Measurements from ENCODE around the gene ROCK2.
"Not testable (repeated sequence)": the region's sequence is repeated elsewhere in the genome, so short reads cannot be mapped to it uniquely, and the experiment has no call there.

ROCK2 gene

GRCh38 chr2:11174222-11174621 lies 170.2 kb downstream of the ROCK2 start:
- no peak for DNase-seq

- no peak for DNase-seq
These were observed 175.1 kb downstream of the ROCK2 start for GRCh38 chr2:11169333-11169732.

DNA sequence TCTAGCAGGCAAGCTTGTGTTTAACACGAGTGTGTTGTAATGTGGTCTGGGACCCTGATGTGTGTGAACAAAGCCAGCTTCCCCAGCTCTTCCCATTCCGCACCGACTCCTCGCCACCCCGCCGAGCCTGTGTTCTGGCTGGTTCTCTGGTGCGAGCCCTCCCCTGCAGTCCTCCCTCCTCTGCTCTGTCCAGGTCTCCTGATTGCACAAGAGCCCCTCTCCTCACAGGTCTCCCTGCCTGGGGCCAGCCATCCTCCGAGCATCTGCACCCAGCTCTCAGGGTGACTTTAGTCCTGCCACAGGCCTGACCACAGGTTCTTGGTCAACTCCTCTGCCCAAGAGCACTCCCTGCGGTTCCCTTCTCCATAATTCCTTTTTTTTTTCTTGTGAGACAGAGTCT lies 175.9 kb downstream of the ROCK2 start:
- DNase-seq = no peak

GRCh38 chr2:11166476-11166875 lies 178.0 kb downstream of the ROCK2 start:
- DNase-seq = no peak

DNA sequence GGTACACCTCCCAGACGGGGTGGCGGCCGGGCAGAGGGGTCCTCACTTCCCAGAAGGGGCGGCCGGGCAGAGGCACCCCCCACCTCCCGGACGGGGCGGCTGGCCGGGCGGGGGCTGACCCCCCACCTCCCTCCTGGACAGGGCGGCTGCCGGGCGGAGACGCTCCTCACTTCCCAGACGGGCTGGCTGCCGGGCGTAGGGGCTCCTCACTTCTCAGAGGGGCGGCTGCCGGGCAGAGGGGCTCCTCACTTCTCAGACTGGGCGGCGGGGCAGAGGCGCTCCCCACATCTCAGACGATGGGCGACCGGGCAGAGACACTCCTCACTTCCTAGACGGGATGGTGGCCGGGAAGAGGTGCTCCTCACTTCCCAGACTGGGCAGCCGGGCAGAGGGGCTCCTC lies 179.4 kb downstream of the ROCK2 start:
- DNase-seq = not testable (repeated sequence)

GRCh38 chr2:11163439-11164317 lies 180.8 kb downstream of the ROCK2 start:
- no peak for DNase-seq

DNA sequence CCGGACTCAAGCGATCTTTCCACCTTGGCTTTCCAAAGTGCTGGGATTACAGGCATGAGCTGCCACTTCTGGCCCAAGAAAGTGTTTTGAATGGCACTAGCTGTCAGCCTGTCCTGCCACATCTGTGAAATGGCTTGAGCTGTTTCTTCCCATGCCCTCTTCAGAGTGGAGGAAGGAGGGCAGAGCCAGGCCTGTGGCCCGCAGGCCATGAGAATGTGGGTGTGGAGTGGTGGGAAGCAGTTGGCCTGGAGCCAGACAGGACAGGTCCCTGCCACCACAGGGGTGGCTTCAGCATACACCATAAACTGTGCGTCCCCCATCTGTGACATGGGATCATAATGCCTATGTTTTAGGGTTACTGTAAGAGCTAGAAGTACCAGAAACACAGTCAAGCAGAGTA lies 182.7 kb downstream of the ROCK2 start:
- DNase-seq = no peak

DNA sequence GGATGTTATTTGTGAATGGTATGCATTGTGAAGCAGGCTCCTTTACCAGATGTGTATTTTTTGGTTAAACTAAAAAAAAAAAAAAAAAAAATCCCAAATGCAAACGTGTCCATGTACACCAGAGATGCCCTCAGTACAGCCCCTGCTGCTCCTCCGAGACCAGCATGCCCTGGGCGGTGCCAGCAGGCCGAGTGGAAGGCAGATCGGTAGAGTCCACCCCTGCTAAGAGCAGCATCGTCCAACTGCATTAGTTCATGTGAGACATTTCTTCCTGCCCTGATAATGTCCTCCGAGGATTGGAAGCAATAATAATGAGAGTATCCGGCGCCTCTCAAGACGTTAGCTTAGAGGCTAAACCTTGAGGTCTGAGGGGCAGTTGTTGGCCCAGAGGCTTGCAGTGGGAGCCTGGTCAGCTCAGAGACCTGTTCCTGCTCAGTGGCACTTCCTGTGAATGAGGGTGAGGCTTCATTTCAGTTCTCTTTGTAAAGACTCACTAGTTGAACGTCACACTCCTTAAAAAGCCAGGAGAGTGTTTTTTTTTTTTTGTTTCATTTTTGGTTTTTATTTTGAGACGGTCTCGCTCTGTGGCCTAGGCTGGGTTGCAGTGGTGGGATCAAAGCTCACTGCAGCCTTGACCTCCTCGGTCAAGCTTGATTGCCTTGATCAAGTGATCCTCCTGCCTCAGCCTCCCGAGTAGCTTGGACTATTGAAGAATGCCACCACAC lies 183.5 kb downstream of the ROCK2 start:
- no peak for DNase-seq

- DNase-seq = no peak
These were observed 184.2 kb downstream of the ROCK2 start for GRCh38 chr2:11160256-11160655.

DNA sequence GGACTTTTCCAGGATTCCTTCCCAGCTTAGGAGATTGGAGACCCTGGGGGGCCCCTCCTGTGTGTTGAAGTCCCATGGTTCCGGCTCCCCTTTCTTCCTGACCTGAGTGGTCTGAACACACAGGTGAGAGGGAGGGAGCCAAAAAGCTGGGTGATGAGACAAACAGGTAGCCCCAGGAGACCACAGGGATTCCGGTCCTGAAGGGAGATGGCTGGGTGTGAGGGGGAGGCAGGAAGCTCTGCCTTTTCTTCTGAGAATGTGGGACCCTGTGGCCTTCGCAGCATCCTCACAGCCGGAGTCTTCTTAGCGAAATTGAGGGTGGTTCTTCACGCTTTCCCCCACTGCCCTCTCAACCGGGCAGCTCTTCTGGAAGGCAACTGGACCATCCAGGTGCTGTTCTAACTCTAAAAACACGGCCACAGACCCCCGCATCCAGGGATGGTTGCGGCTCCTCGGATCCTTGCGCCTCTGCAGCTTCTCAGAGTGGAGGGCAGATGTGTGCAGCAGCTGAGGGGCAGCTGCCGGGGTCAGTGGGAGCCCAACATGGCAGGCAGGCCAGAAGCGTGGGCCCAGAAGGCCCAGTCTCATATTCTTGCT lies 184.8 kb downstream of the ROCK2 start:
- no peak for DNase-seq

DNA sequence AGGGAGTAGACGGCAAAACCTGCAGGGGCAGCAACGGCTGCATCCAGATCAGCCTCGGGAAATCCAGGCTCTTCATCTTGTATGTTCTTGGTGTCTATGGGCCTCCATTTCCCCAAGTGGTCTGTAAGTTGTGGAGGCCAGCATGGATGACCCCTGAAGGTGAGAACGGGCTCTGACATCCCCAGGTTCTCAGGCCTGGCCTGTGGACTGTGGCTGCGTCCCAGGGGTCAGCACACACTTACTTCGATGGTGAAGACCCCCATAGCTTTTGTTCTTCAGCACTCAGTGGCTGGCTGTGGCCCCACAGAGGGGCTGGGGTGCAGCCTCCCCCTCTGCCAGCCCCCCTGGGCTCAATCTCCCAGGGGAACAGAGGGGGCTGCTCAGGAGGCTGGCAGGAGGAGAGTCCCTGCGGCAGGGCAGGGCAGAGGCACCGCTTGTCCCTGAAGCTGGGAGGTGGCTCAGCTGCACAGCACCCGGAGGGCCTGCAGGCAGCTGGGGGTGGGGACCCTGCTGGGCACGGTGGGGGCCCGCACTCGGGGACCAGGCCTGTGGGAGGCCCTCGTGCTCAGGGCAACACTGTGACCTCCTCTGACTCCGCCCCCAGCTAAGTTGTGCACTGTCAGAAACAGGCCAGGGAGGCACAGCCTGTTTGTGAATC lies 185.4 kb downstream of the ROCK2 start:
- no peak for DNase-seq

DNA sequence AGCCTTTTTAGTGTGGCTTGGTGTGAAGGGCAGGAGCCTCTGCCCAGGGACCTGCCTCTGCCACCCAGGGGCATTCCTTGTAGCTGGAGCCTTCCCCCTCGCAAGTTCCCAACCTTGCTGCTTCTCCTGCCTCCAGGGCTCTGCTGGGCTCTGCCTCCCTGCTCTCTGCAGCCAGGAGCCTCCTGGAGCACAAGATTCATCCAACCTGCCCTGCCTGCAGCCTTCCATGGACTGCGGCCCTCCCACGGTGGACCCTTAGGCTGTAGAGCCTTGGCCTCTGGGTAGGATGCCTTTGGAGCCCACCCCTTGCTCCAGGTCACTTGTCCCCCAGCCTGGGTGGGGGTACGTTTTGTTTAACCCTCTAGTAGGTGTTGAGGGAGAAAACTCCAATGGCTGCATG lies 186.7 kb downstream of the ROCK2 start:
- DNase-seq = no peak

DNA sequence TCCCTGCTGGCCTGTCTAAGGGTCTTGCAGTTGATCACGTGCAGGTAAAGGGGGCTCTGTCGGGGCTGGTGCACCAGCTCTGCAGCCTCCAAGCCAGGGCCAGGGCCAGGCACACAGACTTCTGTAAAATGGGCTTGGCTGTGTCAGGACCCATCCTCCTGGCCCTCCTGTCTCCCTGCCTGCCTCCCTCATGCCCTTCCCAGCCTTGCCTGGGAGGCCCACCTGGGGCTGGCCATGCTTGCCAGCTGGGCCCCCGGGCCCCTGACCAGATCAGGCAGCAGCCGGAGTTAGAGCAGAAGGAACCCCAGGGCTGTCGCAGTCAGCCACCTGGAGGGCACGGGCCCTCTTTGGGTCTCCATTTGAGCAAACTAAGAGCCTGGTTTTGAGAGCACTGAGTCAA lies 187.1 kb downstream of the ROCK2 start:
- DNase-seq = no peak

DNA sequence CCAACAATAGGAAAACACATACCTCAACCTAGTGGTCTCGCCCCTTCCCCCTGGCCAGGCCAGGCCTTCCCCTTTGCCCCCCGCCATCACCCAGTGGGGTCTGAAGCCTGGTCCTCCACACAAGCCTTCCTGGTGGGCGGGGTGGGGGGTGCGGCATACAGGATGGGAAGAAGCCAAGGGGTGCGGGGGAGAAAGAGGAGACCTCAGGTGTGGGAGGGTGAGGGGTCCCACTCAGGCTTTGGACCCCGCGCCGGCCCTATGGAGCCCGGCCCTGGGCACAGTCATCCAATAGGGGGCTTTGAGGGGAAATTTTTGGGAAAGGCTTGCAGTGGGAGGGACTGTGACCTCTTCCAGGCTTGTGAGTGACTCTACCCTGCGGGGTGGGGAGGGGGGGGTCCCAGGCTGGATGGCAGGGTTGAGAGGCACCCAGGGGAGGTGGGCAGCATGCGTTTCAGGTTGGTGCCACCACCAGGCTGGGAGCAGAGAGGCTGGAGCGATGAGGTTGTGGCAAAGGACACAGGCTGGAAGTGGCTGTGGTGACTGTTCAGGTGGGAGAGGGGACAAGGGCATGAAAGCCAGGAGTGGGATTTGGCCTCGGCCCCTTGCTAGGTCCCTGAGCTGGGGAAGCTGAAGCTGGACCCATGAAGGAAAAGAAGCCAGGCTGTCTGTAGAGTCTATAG lies 187.9 kb downstream of the ROCK2 start:
- DNase-seq = no peak

DNA sequence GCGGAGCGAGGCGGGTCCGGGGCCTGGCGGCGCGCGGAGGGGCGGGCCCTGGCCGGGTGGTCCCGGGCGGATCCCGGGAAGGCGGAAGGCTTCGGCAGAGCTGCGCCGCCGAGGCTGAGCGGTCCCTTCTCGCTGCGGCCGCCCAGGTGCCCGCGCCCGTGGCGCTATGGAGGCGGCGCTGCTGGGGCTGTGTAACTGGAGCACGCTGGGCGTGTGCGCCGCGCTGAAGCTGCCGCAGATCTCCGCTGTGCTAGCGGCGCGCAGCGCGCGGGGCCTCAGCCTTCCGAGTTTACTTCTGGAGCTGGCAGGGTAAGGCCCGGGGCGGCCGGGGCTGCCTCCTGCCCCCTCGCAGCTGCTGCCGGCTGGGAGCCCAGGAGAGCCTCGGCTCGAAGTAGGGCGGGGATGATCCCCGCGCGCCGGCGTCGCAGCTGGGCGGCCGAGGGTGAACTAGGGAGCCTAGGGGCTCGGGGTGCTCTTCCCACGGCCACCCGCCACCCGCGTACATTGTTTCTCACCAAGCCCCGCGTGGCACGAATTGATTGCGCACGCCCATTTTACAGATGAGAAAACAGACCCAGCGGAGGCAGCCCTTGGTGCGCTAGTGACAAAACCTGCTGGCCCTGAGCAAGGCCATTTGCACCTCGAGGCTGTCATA lies 188.9 kb downstream of the ROCK2 start, which contains the start of gene SLC66A3:
TSS of gene SLC66A3 (plus strand) at position 87 of the 655 bp plus-strand sequence. CDS start at position 167, 80 bp downstream.
- DNase-seq = peak in 6 of 14 donors; percentile 80 to 94 (median 86)

- DNase-seq = peak; percentile 71 to 95 (median 90)
These were observed 189.5 kb downstream of the ROCK2 start for GRCh38 chr2:11154923-11155380.

- DNase-seq = no peak
These were observed 190.2 kb downstream of the ROCK2 start for GRCh38 chr2:11154016-11154922.

GRCh38 chr2:11152591-11152990 lies 191.8 kb downstream of the ROCK2 start:
- no peak for DNase-seq

GRCh38 chr2:11147263-11147662 lies 197.2 kb downstream of the ROCK2 start:
- no peak for DNase-seq

GRCh38 chr2:11146076-11146475 lies 198.4 kb downstream of the ROCK2 start:
- no peak for DNase-seq
